GM19372 (cell line): ENCODE measurements around the gene SELENOF.

Experiments used
- ATAC-seq: cut with Tn5 transposase; IDR thresholded peaks from one replicate; pipeline ENCODE4 v1.9.1; 2021; ENCODE audit warnings: mild to moderate bottlenecking, low read depth, moderate library complexity; ENCODE audit not compliant: unreplicated experiment

The SELENOF gene

DNA sequence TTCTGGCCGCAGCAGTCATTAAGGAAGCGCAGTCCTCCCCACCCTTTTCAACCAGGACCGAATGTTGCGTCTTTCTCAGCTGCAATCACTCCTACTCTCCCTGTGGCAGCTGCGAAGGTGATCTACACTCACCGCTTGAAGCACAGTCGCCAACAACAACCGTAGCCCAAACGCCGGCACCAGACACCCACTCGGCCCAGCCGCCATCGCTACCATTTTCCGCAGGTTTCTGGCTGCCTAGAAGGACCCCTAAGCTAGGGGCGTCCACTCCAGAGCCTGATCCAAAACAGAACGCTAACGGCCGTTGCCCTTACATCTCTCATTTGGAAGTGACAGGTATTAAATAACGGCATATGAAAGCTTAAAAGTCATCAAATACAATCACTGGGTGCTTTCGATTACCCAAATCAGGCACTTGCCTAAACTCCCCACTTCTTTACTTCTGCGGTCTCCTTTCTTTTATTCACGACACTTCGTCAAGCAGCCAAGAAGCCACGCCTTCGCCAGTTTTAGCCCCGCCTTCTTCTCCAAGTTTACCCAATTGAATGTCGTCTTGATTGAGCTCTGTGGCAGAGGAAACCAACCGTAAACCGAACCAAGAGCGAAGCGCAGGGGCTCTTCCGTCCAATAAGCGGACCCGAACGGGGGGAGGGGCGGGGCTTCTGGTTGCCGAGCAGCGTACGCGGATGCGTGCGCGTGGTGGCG, at the start of gene SELENOF:
TSS of gene SELENOF (minus strand) at position 231 of the 705 bp plus-strand sequence. CDS start at position 216, 15 bp downstream.
- ATAC-seq: peak; percentile 80

DNA sequence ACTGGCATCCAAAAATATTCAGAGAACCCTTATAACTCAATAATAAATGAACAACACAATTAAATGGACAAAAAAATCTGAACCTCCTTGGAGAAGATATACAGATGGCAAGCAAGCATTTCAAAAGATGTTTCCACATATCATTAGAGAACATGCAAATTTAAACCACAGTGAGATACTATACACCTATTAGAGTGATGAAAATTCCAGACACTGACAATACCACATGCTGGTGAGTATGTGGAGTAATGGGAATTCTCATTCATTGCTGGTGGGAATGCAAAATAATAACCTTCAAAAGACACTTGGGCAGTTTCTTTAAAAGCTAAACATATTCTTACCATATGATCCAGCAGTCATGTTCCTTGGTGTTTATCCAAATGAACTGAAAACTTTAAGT, 46.6 kb upstream of the SELENOF start:
- no peak for ATAC-seq

DNA sequence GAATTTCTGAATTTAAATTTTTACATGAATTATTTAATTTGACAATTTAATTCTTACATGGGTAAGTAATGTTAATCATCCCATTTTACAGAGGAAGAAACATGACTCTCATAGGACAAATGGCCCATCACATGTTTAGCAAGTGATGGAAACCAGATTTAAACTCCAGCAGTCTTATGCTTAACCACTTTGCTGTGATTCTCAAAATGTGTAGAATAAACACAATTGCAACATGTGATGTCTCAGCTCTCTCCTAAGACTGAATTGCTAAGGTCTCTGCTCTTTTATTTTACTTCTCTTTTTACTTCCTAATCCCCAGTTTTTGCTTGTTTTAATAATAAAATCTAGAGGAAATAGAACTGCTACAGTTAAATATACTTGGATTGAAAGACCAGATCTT, 43.3 kb upstream of the SELENOF start:
- no peak for ATAC-seq

DNA sequence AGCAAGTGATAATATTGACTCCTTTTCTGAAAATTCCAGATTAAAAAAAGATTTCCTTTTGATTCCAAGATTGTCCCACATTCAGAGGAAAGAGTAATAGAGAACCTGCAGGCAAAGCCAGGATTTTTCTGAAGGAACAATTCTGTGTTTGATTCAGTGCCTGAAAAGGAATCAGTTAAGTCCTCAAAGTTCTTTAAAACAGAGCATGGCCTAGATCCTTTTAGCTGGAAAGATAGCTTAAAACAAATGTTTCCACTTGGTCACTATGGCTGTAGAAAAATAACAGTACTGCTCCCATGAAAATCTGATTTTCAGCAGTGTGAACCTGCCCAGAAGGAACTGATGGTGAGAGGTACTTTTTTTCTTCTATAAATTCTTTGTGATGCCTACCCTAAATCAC, 42.3 kb upstream of the SELENOF start:
- no peak for ATAC-seq

DNA sequence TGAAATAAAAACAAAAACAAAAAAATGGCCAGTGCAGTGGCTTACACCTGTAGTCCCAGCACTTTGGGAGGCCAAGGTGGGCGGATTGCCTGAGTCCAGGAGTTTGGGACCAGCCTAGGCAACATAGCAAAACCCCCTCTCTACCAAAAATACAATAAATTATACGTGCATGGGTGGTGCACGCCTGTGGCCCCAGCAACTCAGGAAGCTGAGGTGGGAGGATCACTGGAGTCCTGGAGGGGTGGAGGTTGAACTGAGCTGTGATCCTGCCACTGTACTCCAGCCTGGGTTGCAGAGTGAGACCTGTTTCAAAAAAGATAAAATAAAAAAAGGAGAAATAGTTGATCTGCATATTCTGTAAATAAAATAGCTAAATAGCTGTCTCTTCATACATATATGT, 41.8 kb upstream of the SELENOF start:
- no peak for ATAC-seq

DNA sequence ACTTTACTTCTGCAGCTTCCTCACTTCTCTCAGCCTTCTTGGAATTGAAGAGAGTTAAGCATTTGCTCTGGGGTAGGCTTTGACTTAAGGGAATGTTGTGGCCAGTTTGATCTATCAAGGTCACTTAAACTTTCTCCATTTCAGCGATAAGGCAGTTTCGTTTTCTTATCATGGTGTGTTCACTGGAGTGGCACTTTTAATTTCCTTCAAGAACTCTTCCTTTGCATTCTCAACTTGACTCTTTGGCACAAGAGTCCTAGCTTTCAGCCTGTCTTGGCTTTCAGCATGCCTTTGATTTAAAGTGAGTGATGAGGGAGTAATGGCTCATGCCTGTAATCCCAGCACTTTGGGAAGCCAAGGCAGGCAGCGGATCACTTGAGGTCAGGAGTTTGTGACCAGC, 39.2 kb upstream of the SELENOF start:
- ATAC-seq: no peak

DNA sequence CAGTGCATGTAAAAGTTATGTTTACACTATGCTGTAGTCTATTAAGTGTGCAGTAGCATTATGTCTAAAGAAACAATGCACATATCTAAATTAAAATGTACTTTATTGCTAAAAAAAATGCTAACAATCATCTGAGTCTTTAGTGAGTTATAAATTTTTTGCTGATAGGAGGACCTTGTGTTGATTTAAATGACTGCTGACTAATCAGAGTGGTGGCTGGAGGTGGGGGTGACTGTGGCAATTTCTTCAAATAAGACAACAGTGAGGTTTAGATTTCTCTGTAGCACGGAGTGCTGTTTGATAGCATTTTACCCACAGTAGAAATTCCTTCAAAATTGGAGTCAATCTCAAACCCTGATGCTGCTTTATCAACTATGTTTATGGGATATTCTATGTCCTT, 37.5 kb upstream of the SELENOF start:
- ATAC-seq: no peak

DNA sequence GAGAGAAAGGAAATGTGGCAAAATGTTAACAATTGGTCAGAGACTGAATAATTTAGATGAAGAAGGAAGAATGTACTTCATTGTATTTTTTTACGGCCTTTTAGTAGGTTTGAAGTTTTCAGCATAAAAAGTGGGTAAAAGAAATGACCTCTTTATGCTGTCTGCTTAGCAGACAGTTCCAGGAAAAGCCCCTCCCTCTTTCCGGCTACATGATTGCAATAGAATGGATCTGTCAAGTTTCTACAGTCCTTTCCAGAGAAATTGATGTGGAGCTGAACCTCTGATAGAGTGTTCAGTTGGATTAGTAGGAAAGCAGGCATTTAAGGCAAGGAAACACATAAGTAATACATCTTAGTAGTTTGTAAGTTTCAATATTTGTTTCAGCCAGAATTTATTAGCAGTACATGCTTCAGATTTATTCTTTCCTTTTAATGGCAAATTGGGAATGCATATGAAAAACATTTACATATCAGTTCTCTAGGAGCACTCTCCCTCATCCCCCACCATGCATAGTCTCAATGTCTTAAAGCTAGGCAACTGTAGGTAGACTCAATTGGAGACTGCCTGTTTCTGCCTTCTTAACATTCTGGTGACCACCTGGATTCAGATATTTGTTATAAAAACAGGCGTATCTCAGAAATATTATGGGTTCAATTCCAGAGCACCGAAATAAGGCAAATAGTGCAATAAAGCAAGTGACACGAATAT, 36.9 kb upstream of the SELENOF start:
- ATAC-seq: no peak

DNA sequence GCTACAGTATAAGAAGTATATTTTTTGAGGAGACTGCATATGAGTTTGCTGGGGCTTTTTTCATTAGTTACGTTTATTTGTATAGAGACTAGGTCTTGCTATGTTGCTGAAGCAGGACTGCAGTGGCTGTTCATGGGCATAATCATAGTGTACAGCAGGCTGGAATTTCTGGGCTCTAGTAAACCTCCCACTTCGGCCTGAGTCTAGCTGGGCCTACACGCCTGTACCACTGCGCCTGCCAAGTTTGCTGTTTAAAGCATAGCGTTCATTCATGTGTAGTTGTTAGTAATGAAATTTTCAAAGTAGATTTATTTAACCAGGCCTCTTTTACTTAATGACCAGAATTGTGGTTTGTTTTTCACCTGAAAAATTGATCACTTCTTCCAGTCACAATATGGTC, 34.3 kb upstream of the SELENOF start:
- no peak for ATAC-seq

DNA sequence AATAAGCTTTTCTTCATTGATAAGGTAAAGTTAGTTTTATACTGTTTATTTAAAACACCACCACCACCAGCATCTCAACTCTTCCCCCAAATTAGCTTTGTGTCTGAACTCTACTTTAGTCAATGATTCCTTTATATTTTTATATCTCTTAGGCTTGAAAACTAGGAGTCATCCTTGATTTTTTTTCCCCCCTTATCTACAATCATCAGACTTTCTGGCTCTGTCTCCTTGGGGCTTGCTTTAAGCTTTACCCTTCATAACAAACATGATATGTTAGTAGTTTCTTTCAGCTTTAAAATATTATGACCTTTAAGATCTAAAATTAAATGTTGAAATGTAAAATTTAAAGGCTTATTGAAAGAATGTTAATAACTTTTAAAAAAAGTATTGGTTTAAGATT, 28.8 kb upstream of the SELENOF start:
- ATAC-seq: no peak

DNA sequence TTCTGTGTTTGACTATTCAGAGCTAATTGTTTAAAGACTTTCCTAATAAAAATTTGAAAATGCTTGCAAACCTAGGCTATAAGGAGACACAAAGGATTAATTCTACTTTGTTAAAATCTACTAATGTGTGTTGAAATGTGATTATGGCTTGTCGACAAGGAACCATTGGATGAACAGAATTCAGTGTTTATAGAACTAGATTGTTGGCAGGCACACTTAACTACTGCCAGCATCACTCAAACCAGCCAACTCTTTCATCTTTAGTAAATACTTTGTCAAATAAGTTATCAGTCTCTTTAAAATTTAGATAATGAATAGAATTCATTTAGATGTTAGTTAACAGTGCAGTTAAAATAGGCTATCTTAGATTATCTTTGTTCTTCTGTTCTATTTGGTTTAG, 28.1 kb upstream of the SELENOF start:
- ATAC-seq: no peak

DNA sequence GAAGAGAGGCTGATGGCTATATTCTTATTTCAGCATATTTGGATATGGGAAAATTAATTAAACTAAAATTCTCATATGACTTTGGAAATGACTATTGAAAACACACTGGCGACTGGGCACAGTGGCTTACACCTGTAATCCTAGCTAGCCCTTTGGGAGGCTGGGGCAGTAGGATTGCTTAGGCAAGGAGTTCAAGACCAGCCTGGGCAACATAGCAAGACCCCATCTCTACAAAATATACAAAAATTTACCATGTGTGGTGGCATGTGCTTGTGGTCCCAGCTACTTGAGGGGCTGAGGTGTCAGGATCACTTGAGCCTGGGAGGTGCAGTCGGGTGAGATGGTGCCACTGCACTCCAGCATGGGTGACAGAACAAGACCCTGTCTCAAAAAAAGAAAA, 26.7 kb upstream of the SELENOF start:
- ATAC-seq: no peak

DNA sequence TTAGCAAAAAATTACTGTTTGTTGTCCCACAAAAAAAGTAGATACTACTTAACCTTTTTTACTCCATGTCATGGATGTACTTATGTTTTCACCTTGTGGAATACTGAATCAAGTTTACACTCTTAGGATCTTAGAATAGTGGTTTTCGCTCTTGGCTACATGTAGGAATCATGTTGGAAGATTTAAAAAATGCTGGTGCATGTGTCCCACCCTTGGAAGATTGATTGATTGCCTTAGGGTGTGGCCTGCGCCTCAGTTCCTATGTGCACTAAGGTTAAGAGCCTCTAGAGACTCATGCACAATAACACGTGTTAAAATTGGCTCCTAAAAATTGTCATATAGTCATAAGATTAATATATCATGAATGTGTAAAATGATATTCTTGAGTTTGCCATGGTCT, 25.5 kb upstream of the SELENOF start:
- no peak for ATAC-seq

DNA sequence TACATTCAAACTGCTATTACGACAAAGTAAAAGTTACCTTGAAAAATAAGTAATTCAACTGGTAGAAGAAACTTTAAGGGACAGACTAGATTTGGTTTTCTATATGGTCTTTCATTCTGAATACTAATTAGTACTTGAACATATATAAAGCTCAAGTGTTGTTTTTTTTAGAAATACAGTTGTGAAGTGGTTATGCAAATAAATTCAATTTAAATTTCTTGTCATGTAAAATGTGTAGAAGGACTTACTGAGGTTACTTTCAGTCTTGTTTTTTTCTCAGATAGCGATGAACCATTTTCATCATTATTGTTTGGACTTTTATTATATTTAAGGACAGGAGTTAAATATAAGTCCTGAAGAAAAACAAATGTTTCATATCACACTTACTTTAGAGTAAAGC, 24.9 kb upstream of the SELENOF start:
- ATAC-seq: no peak

DNA sequence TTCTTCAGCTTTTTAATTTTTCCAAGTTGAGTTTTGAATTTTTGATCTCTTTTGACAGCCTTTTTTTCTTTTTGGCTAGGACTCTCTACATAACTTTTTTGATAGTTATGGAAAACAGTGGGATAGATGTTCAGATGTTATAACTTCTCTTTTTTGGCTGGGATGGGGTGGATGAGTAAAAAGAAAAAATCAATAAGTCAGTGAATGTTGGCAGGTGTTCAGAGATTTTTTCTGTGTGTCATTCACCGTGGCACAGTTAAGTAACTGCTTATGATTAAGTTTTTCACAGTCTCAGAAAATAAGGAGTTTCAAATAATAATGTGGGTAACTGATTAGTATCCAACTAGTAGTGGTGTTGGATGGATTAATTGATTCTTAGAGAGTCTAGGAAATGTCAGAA, 24.5 kb upstream of the SELENOF start:
- ATAC-seq: no peak

DNA sequence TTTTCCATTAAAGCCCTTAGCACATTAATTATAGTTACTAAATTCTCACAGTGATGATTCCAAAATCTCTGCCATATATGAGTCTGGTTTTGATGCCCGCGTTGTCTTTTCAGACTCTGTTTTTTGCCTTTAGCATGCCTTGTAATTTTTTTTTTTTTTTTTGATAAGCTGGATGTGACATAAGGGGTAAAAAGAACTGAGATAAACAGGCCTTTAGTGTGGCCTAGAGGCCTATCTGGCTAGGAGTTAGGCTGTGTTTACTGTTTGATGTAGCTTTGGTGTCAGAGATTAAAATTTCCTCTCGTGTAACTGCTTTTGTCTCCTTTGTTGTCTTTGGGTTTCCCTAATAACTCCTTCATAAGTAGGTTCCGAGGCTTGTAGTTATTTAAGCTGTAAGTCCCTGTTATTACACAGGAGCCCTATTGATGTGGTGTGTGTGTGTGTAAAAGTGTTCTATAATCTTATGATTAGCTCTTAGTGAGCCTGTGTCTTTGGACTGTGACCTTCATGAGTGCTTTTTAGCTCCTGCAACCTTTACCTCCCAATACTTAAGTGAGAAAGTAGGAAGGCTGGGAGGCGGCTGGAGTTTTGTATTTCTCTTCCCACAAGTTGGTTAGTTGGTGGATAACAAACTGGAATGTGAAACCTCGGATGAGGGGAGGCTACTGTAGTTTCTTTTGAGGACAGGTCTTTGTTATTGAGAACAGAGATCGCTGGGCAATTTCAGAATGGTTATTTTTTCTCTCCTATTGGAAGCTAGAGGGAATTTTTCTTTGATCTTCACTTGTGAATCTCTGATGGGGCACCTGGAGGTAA, 19.8 kb upstream of the SELENOF start:
- no peak for ATAC-seq

DNA sequence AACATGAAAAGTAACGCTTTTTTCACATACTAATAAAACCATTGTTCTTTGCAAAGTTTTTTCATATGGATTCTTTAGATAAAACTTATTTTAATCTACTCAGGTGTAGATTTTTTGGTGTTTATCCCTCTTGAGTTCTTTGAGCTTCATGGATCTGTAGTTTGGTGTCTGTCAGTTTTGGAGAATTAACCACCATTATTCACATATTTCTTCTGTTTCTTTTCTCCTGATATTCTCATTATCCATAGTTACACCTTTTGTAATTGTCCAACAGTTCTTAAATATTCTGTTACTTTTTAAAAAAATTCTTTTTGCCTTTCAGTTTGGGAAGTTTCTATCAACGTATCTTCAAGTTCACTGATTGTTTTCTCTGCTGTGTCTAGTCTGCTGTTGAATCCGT, 19.1 kb upstream of the SELENOF start:
- no peak for ATAC-seq

DNA sequence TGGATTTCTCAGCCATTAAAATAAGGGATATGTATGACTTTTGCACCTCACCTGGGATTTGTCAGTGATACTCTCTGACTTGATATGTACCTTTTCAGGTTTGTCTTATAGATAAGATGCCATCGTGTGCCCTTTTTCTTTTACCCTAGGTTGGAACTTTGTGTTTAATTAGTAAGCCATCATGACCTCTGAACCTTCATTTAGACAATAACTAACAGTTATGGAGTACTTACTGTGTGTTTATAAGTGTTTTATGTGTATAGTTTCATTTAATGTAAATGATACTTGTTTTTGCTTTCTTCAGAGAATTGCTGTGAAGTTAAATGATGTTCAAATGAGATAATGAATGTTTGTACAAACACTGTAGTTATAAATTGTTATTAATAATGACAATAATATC, 14.9 kb upstream of the SELENOF start:
- ATAC-seq: no peak

DNA sequence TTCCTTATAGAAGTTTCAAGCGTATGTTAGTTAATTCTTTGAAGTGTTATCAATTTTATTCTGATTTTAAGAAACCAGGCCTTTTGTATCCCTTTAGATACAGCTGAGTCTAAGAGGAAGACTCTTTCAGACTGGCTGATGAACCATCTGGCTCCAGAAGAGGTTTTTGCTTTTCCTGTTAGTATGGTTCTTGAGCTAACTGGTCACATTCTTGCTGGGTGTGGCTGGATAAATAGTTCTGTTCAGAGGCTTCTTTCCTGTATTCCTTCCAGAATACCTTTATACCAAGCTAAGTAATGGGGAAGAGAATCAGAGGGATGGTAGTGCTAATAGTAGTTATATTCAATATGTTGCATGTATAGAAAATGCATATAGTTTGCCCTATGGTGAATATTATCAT, 13.0 kb upstream of the SELENOF start:
- no peak for ATAC-seq

DNA sequence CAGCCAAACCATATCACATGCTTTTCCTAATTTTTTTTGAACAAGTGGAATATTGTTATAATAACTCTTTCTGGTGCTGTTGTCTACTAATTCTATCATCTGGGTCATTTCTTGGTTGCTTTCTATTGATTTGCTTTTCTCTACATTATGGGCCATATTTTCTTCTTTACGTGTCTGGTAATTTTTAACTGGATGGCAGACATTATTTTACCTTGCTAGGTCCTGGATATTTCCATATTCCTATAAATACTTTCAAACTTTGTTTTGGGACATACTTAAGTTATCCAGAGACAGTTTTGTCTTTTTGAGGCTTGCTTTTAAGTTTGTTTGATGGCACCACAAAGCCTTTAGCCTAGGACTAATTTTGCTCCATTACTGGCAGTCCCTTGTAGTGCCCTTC, 11.8 kb upstream of the SELENOF start:
- ATAC-seq: no peak

DNA sequence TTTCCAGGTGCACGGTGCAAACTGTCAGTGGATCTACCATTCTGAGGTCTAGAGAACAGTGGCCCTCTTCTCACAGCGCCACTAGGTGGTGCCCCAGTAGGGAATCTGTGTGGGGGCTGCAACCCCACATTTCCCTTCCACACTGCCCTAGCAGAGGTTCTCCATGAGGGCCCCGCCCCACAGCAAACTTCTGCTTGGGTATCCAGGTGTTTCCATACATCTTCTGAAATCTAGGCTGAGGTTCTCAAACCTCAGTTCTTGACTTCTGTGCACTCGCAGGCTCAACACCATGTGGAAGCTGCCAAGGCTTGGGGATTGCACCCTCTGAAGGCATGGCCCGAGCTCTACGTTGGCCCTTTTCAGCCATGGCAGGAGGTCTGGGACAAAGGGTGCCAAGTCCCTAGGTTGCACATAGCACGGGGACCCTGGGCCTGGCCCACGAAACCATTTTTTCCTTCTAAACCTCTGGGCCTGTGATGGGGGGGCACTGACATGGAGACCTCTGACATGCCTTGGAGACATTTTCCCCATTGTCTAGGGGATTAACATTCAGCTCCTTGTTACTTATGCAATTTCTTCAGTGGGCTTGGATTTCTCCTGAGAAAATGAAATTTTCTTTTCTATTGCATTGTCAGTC, 10.5 kb upstream of the SELENOF start:
- no peak for ATAC-seq
